Measurements from ENCODE around the gene FAM177B. TPM values are rescaled to one million over a fixed set of nuclear protein-coding genes. Genes with fewer than 3 reads are reported as not detected.

FAM177B gene
- total and polyA plus RNA-seq, 2 donors from 2014 or later = 1.1 TPM; not detected in 1

DNA sequence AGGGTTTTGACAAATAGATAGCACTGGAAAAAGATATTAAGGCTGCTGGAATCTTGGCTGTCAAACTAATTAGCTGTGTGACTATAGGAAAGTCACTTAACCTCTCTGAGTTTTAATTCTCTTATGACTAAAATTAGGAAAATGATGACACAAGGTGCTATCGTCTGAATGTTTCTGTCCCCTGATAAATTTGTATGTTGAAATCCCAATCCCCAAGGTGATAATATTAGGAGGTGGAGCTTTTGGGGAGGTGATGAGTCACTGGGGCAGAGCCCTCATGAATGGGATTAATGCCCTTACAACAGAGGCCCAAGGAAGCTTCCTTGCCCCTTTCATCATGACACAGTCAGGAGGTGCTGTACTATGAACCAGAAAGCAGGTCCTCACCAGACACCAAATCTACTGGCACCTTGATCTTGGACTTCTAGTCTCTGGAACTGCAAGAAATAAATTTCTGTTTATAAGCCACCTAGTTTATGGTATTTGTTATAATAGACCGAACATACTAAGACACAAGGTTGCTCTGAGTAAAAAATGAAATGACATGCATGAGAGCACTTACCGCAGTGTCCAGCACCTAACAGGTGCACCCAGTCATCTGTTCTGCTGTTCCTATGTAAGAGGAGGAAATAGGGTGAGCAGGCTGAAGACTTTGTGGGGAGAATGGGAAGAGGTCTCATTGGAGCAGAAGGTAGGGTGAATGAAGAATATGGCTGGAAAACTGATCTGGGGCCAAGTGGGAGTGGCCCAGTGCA is 51.6 kb downstream of the FAM177B start:
- FAIRE-seq = no peak
- H3K4me1 ChIP-seq (ENCODE audit: control insufficient read depth in 2 of 3, insufficient read depth in 2 of 3, low read depth in 1 of 3, low read length in 3 of 3) = no peaks in the 10 kb centered on the region

GRCh38 chr1:222790115-222790514 is 53.1 kb downstream of the FAM177B start:
- peaks cover 0 to 3% (median 0%) of the 10 kb centered on the region in 3 donors for H3K4me1 ChIP-seq (ENCODE audit: control insufficient read depth in 2 of 3, insufficient read depth in 2 of 3, low read depth in 1 of 3, low read length in 3 of 3)
- H3K9ac ChIP-seq (ENCODE audit: low read length in 3 of 3) = no peak overlapping the region
- no peaks in the 10 kb centered on the region for H3K27me3 ChIP-seq (ENCODE audit: control insufficient read depth, insufficient read depth, low read length)
- TF ChIP-seq, protein P1, sequence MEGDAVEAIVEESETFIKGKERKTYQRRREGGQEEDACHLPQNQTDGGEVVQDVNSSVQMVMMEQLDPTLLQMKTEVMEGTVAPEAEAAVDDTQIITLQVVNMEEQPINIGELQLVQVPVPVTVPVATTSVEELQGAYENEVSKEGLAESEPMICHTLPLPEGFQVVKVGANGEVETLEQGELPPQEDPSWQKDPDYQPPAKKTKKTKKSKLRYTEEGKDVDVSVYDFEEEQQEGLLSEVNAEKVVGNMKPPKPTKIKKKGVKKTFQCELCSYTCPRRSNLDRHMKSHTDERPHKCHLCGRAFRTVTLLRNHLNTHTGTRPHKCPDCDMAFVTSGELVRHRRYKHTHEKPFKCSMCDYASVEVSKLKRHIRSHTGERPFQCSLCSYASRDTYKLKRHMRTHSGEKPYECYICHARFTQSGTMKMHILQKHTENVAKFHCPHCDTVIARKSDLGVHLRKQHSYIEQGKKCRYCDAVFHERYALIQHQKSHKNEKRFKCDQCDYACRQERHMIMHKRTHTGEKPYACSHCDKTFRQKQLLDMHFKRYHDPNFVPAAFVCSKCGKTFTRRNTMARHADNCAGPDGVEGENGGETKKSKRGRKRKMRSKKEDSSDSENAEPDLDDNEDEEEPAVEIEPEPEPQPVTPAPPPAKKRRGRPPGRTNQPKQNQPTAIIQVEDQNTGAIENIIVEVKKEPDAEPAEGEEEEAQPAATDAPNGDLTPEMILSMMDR (IDR thresholded peaks at IDR 0.05; ENCODE audit: borderline replicate concordance, extremely low read depth, insufficient read depth) = no peak
- H3K36me3 ChIP-seq (ENCODE audit: control insufficient read depth in 2 of 3, insufficient read depth in 3 of 3, low read length in 3 of 3) = no peaks in the 10 kb centered on the region
- FAIRE-seq (no peak), DNase-seq (no peak)
- no peak overlapping the region for H3K4me3 ChIP-seq (ENCODE audit: low read length in 3 of 3)
- intact Hi-C loops (cut with DNase I) = no loop called here
- no peak overlapping the region for H3K27ac ChIP-seq (ENCODE audit: low read depth in 2 of 2, low read length in 2 of 2)
- no peaks in the 10 kb centered on the region for H3K9me3 ChIP-seq (ENCODE audit: control insufficient read depth in 2 of 3, insufficient read depth in 1 of 3, low read length in 3 of 3)

More for the DNA sequence above, 51.6 kb downstream of the FAM177B start:
- no peaks in the 10 kb centered on the region for H3K36me3 ChIP-seq (ENCODE audit: control insufficient read depth in 2 of 3, insufficient read depth in 3 of 3, low read length in 3 of 3)
- intact Hi-C loops (cut with DNase I) = no loop called here
- TF ChIP-seq, protein P1 (IDR thresholded peaks at IDR 0.05; ENCODE audit: borderline replicate concordance, extremely low read depth, insufficient read depth) = no peak
- H3K4me3 ChIP-seq (ENCODE audit: low read length in 3 of 3) = no peak overlapping the region
- DNase-seq = no peak
- no peaks in the 10 kb centered on the region for H3K9me3 ChIP-seq (ENCODE audit: control insufficient read depth in 2 of 3, insufficient read depth in 1 of 3, low read length in 3 of 3)
- H3K27me3 ChIP-seq (ENCODE audit: control insufficient read depth, insufficient read depth, low read length) = no peaks in the 10 kb centered on the region
- H3K27ac ChIP-seq (ENCODE audit: low read depth in 2 of 2, low read length in 2 of 2) = no peak overlapping the region
- H3K9ac ChIP-seq (ENCODE audit: low read length in 3 of 3) = no peak overlapping the region

- peaks cover 0 to 3% (median 3%) of the 10 kb centered on the region in 3 donors for H3K4me1 ChIP-seq (ENCODE audit: control insufficient read depth in 2 of 3, insufficient read depth in 2 of 3, low read depth in 1 of 3, low read length in 3 of 3)
- DNase-seq = no peak
- intact Hi-C loops (cut with DNase I) = no loop called here
- no peaks in the 10 kb centered on the region for H3K9me3 ChIP-seq (ENCODE audit: control insufficient read depth in 2 of 3, insufficient read depth in 1 of 3, low read length in 3 of 3)
- TF ChIP-seq, protein P1 (IDR thresholded peaks at IDR 0.05; ENCODE audit: borderline replicate concordance, extremely low read depth, insufficient read depth) = no peak
- FAIRE-seq = no peak
- H3K4me3 ChIP-seq (ENCODE audit: low read length in 3 of 3) = no peak overlapping the region
- no peaks in the 10 kb centered on the region for H3K27me3 ChIP-seq (ENCODE audit: control insufficient read depth, insufficient read depth, low read length)
- H3K9ac ChIP-seq (ENCODE audit: low read length in 3 of 3) = no peak overlapping the region
- no peaks in the 10 kb centered on the region for H3K36me3 ChIP-seq (ENCODE audit: control insufficient read depth in 2 of 3, insufficient read depth in 3 of 3, low read length in 3 of 3)
- H3K27ac ChIP-seq (ENCODE audit: low read depth in 2 of 2, low read length in 2 of 2) = no peak overlapping the region
These were observed 53.5 kb downstream of the FAM177B start for GRCh38 chr1:222790520-222790919.
